HG03342 (cell line): ENCODE measurements around the gene PPP1R12C.
"Not testable (repeated sequence)": the region's sequence is repeated elsewhere in the genome, so short reads cannot be mapped to it uniquely, and the experiment has no call there.

Experiments used
- ATAC-seq: cut with Tn5 transposase; IDR thresholded peaks from one replicate; pipeline ENCODE4 v1.9.1; 2021; ENCODE audit warnings: mild to moderate bottlenecking, moderate library complexity; ENCODE audit not compliant: unreplicated experiment

The PPP1R12C gene

GRCh38 chr19:55116859-55117662 is at the start of gene PPP1R12C:
Gene PPP1R12C, minus strand, starts transcription at chr19:55117637. Its CDS starts 94 bp downstream, at chr19:55117543.
- ATAC-seq: no peak

- peak; percentile 88 for ATAC-seq
These were observed 49.3 kb upstream of the PPP1R12C start, which contains the start of gene DNAAF3 for GRCh38 chr19:55166530-55167268. Gene DNAAF3, minus strand, starts transcription at chr19:55166613. Its CDS starts 200 bp downstream, at chr19:55166413.

DNA sequence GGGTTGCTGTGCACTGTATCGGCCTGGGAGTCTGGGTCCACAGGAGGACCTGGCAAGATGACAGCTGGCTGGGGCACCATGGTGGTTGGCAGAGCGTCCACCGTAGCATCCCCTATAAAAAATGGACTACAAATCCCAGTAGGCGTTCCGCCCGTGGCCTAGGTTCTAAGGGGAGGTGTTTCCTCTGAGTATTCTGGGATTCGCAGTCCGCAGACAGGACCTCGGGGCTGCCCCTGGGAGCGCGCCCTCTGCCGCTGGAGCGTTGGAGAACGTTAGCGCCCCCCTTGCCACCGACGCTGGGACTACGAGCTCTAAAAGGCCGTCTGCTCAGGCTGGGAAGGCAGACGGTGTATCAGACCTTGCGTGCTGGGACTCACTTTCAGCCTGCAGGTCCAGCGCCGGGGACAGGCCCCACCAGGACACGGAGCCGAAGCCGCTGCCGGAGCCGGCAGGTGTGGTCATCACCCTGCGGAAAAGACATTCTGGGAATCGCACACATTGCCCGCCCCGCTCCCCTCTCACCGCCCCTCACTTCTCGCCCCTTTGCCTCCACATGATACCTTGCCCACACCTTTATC is 48.6 kb upstream of the PPP1R12C start:
- ATAC-seq: peak; percentile 40

GRCh38 chr19:55161571-55162322 is 44.3 kb upstream of the PPP1R12C start:
- ATAC-seq: no peak

GRCh38 chr19:55160986-55161365 is 43.5 kb upstream of the PPP1R12C start:
- ATAC-seq: no peak

- peak; percentile 69 for ATAC-seq
These were observed 42.9 kb upstream of the PPP1R12C start for GRCh38 chr19:55160128-55160985.

- no peak for ATAC-seq
These were observed 41.7 kb upstream of the PPP1R12C start for GRCh38 chr19:55158848-55159749.

DNA sequence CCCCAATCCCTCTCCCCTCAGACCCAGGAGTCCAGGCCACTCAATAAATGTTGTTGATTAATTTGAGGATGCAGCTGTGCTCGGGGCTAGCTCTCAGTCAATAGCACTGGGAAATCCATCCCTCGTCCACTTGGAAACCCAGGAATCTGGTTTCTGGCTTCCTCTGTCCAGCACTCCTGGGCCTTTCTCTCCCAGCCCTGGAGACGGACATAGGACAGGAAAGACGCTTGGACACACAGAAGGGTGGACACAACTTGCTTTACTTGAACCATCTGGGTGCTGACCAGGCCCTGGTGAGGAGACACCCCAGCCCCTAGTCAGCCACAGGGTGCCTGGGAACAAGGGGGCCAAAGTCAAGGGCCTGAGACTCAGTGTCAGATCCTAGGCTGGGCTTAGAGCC is 41.0 kb upstream of the PPP1R12C start:
- no peak for ATAC-seq

- ATAC-seq: no peak
These were observed 39.8 kb upstream of the PPP1R12C start, which contains the start of gene TNNI3 for GRCh38 chr19:55157064-55157908. Gene TNNI3, minus strand, starts transcription at chr19:55157732. Its CDS starts 143 bp downstream, at chr19:55157589.

DNA sequence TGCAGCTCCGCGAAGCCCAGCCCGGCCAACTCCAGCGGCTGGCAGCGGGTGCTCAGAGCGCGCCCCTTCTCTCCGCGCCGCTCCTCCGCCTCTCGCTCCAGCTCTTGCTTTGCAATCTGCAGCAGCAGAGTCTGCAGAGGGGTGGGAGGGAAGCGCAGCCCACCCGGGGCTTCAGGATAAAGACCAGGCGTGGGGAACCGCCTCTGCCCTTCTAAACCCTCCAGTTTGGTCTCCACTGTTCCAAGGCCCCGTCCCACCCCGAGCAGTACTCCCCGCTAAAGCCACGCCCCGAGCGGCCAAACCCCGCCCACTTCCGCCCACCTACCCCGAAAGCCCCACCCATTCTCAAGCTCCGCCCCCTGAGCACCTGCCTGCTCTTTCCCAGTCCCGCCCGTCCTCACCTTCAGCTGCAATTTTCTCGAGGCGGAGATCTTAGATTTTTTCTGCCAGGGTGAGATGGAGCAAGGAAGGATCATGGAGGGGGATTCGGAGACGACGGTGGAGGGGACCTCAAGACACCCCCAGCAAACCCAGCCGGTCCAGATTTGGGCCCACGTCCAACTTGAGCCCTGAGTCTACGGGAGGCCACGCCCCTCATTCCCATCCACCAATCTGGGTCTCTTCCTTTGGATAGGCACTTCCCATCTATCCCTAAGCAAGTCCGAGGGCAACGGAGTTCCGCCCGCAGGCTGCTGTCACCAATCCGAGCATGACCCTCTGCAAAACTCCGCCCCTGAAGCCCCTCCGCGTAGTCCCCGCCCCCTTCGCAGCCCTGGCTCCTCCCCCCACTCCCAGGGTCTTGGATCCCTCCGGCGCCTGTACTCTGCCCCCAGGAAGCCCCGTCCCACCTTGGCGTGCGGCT is 39.0 kb upstream of the PPP1R12C start:
- ATAC-seq: no peak

DNA sequence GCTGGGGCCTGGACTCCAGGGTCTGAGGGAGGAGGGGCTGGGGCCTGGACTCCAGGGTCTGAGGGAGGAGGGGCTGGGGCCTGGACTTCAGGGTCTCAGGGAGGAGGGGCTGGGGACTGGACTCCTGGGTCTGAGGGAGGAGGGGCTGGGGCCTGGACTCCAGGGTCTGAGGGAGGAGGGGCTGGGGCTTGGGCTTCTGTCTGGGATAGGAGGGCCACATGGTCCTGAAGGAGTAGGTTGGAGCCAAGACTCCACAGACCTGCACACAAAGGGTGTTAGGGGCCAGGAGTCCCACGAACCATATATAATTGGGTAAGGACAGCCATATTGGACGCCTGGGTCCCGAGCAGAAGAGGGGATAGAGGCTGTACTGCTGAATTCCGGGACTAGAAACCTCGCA is 38.3 kb upstream of the PPP1R12C start:
- not testable (repeated sequence) for ATAC-seq

- ATAC-seq: no peak
These were observed 36.3 kb upstream of the PPP1R12C start for GRCh38 chr19:55153652-55154264.

DNA sequence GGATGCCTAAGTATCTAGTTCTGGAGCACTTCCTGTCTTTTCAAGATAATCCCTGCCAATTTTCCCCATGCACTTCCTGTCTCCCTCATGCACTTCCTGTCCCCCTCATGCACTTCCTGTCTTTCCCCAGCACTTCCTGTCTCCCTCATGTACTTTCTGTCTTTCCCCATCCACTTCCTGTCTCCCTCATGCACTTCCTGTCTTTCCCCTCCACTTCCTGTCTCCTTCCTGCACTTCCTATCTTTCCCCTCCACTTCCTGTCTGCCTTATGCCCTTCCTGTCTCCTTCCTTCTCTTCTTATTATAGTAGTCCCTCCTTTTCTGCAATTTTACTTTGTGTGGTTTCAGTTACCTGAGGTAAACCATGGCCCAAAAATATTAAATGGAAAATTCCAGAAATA is 34.6 kb upstream of the PPP1R12C start:
- ATAC-seq: no peak

- ATAC-seq: no peak
These were observed 31.9 kb upstream of the PPP1R12C start, which contains the start of gene TNNT1 for GRCh38 chr19:55149078-55150003. Gene TNNT1, minus strand, starts transcription at chr19:55149206. Its CDS starts 2,049 bp downstream, at chr19:55147157.

GRCh38 chr19:55147545-55148251 is 30.3 kb upstream of the PPP1R12C start:
- no peak for ATAC-seq
